ENCODE measurements around the gene OPA3.

The OPA3 gene

GRCh38 chr19:45599286-45599685 lies 14.7 kb upstream of the OPA3 start:
- DNase-seq (ENCODE audit: extremely low spot score, insufficient read length, low read depth), result no peak
- no peak for FAIRE-seq

GRCh38 chr19:45598267-45599001 lies 13.8 kb upstream of the OPA3 start:
- FAIRE-seq (peak; percentile 47), DNase-seq (ENCODE audit: extremely low spot score, insufficient read length, low read depth) (no peak)

GRCh38 chr19:45597425-45598111 lies 13.0 kb upstream of the OPA3 start:
- no peak for FAIRE-seq
- no peak for DNase-seq (ENCODE audit: extremely low spot score, insufficient read length, low read depth)

GRCh38 chr19:45595814-45596213 lies 11.2 kb upstream of the OPA3 start:
- DNase-seq (ENCODE audit: extremely low spot score, insufficient read length, low read depth) (no peak), FAIRE-seq (no peak)

- no peak for DNase-seq (ENCODE audit: extremely low spot score, insufficient read length, low read depth)
- no peak for FAIRE-seq
Measured at GRCh38 chr19:45593520-45593919, 8.9 kb upstream of the OPA3 start.

- FAIRE-seq (no peak), DNase-seq (ENCODE audit: extremely low spot score, insufficient read length, low read depth) (no peak)
Measured at GRCh38 chr19:45592366-45592765, 7.8 kb upstream of the OPA3 start.

GRCh38 chr19:45591638-45592005 lies 7.0 kb upstream of the OPA3 start:
- DNase-seq (ENCODE audit: extremely low spot score, insufficient read length, low read depth), result no peak
- no peak for FAIRE-seq

GRCh38 chr19:45591004-45591637 lies 6.5 kb upstream of the OPA3 start:
- no peak for DNase-seq (ENCODE audit: extremely low spot score, insufficient read length, low read depth)
- peak; percentile 42 for FAIRE-seq

- DNase-seq (ENCODE audit: extremely low spot score, insufficient read length, low read depth) (no peak), FAIRE-seq (no peak)
Measured at GRCh38 chr19:45590300-45591003, 5.8 kb upstream of the OPA3 start.

GRCh38 chr19:45589768-45590167 lies 5.2 kb upstream of the OPA3 start:
- no peak for DNase-seq (ENCODE audit: extremely low spot score, insufficient read length, low read depth)
- FAIRE-seq, result no peak

GRCh38 chr19:45587873-45588272 lies 3.3 kb upstream of the OPA3 start:
- FAIRE-seq, result no peak

GRCh38 chr19:45585158-45585577 lies 566 bp upstream of the OPA3 start:
- no peak for FAIRE-seq

More at GRCh38 chr19:45587873-45588272, 3.3 kb upstream of the OPA3 start:
- no peak for DNase-seq (ENCODE audit: extremely low spot score, insufficient read length, low read depth)

GRCh38 chr19:45581576-45581975 lies 3.0 kb downstream of the OPA3 start:
- DNase-seq (ENCODE audit: extremely low spot score, insufficient read length, low read depth), result no peak
- no peak for FAIRE-seq

More at GRCh38 chr19:45585158-45585577, 566 bp upstream of the OPA3 start:
- no peak for DNase-seq (ENCODE audit: extremely low spot score, insufficient read length, low read depth)

GRCh38 chr19:45578861-45579260 lies 5.7 kb downstream of the OPA3 start:
- FAIRE-seq, result no peak

GRCh38 chr19:45577111-45577905 lies 7.3 kb downstream of the OPA3 start:
- no peak for FAIRE-seq
- no peak for DNase-seq (ENCODE audit: extremely low spot score, insufficient read length, low read depth)

More at GRCh38 chr19:45578861-45579260, 5.7 kb downstream of the OPA3 start:
- DNase-seq (ENCODE audit: extremely low spot score, insufficient read length, low read depth), result no peak

GRCh38 chr19:45576682-45577081 lies 7.9 kb downstream of the OPA3 start:
- DNase-seq (ENCODE audit: extremely low spot score, insufficient read length, low read depth) (no peak), FAIRE-seq (no peak)

GRCh38 chr19:45575216-45575615 lies 9.4 kb downstream of the OPA3 start:
- FAIRE-seq (peak; percentile 82), DNase-seq (ENCODE audit: extremely low spot score, insufficient read length, low read depth) (no peak)

GRCh38 chr19:45574526-45574925 lies 10.1 kb downstream of the OPA3 start:
- no peak for FAIRE-seq
- DNase-seq (ENCODE audit: extremely low spot score, insufficient read length, low read depth), result no peak

GRCh38 chr19:45571457-45572220 lies 13.0 kb downstream of the OPA3 start:
- DNase-seq (ENCODE audit: extremely low spot score, insufficient read length, low read depth) (no peak), FAIRE-seq (no peak)

Measured in GM18507 (cell line).